NB4 (cell line): ENCODE measurements around the gene IRX2.

Experiments
- POLR2A ChIP-seq: IDR thresholded peaks from 2 replicates; pipeline ENCODE4 v1.6.1; 2011; ENCODE audit warnings: mild to moderate bottlenecking; ENCODE audit not compliant: insufficient read length; ENCODE audit errors: extremely low read depth
- TF ChIP-seq, protein P1 (sequence below): IDR thresholded peaks from one replicate; pipeline ENCODE4 v1.5.1; 2012; ENCODE audit warnings: low read depth, low read length

GRCh38 chr5:2750758-2751464, 566 bp downstream of the IRX2 start:
- TF ChIP-seq, protein P1, sequence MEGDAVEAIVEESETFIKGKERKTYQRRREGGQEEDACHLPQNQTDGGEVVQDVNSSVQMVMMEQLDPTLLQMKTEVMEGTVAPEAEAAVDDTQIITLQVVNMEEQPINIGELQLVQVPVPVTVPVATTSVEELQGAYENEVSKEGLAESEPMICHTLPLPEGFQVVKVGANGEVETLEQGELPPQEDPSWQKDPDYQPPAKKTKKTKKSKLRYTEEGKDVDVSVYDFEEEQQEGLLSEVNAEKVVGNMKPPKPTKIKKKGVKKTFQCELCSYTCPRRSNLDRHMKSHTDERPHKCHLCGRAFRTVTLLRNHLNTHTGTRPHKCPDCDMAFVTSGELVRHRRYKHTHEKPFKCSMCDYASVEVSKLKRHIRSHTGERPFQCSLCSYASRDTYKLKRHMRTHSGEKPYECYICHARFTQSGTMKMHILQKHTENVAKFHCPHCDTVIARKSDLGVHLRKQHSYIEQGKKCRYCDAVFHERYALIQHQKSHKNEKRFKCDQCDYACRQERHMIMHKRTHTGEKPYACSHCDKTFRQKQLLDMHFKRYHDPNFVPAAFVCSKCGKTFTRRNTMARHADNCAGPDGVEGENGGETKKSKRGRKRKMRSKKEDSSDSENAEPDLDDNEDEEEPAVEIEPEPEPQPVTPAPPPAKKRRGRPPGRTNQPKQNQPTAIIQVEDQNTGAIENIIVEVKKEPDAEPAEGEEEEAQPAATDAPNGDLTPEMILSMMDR, result no peak
- no peak for TF ChIP-seq POLR2A
